H1 (cell line): Measurements from ENCODE around the gene DENND5B.

ENCODE experiments used
- EZH2 ChIP-seq: fragments of 200-600 bp; sonication (generic); IDR thresholded peaks from 2 replicates; pipeline ENCODE4 v1.7.1; 2012; ENCODE audit warnings: low read depth, mild to moderate bottlenecking, moderate library complexity, low read length, inconsistent platforms; ENCODE audit not compliant: severe bottlenecking
- POLR2AphosphoS5 ChIP-seq: IDR thresholded peaks from 2 replicates; pipeline ENCODE4 v1.6.1; 2011; ENCODE audit warnings: low read depth, low read length
- YY1 ChIP-seq: IDR thresholded peaks from 2 replicates; pipeline ENCODE4 v1.6.1; 2011; ENCODE audit warnings: low read depth, mild to moderate bottlenecking, low read length

DNA sequence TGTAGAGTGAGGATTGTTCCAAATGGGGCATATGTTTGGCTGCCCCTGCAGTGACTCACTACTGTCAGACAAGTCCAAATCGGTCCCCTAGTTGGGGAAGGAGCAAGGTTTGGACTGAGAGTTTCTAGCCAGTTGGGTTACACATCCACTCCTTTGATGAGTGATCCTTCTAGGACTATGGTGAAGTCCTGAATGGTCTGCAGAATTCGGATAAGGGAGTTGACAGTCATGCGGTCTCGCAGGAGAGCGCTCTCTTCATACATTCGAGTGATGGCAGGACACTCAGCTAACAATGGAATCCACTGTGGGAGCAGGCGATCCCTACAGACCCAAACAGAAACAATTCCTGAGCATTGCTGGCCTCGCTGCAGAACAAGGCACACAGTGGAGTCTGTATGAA is 203.5 kb downstream of the DENND5B start:
- TF ChIP-seq POLR2AphosphoS5 (no peak), EZH2 (no peak), YY1 (no peak)
